H1 (cell line): ENCODE results near the gene SLC39A9. TPM values are rescaled to one million over a fixed set of nuclear protein-coding genes. Genes with fewer than 3 reads are reported as not detected.

Source experiments
- CTCF ChIA-PET: fragments of 300-600 bp; sonication (Branson Sonifier 250); formaldehyde crosslinking; loops from one replicate; lab custom pipeline; 2021; ENCODE audit not compliant: partially characterized antibody; lab: Charles Lee
- POLR2A ChIA-PET: fragments of 300-600 bp; sonication (Branson Sonifier 250); formaldehyde crosslinking; loops from one replicate; lab custom pipeline; 2021; ENCODE audit warnings: inconsistent platforms; ENCODE audit not compliant: partially characterized antibody; lab: Charles Lee
- DNase-seq, 2 experiments: peaks; one replicate each; pipeline versions ENCODE4 v3.0.0 to v3.0.0-alpha.2; 2010 to 2022; ENCODE audit warnings: low spot score in 2 of 2, low read depth in 1 of 2, mixed read lengths in 1 of 2
- FAIRE-seq: peaks from 2 replicates; lab custom pipeline; 2011; peaks lifted over from hg19 to GRCh38; lab: Jason Lieb, UNC
- H2AFZ ChIP-seq: 2 replicates; pipeline ENCODE4 v1.8.1; 2012; ENCODE audit warnings: low read length, inconsistent platforms
- H2AK5ac ChIP-seq: 2 replicates; pipeline ENCODE4 v1.6.1; 2013; ENCODE audit warnings: low read depth, low read length
- H2BK120ac ChIP-seq: replicated peaks from 2 replicates; pipeline ENCODE3; 2013; ENCODE audit warnings: low read depth, low read length, inconsistent platforms
- H2BK12ac ChIP-seq: 2 replicates; pipeline ENCODE4 v1.6.1; 2013; ENCODE audit warnings: low read depth, low read length
- H2BK15ac ChIP-seq: 2 replicates; pipeline ENCODE4 v1.6.1; 2013; ENCODE audit warnings: low read length
- H2BK20ac ChIP-seq: 2 replicates; pipeline ENCODE4 v1.6.1; 2013; ENCODE audit warnings: low read length
- H2BK5ac ChIP-seq: 2 replicates; pipeline ENCODE4 v1.6.1; 2013; ENCODE audit warnings: low read depth, low read length
- H3K14ac ChIP-seq: 2 replicates; pipeline ENCODE4 v1.6.1; 2013; ENCODE audit warnings: inconsistent platforms; ENCODE audit not compliant: insufficient read length
- H3K18ac ChIP-seq: 2 replicates; pipeline ENCODE4 v1.6.1; 2013; ENCODE audit warnings: low read length; ENCODE audit errors: extremely low read depth
- H3K23ac ChIP-seq: 2 replicates; pipeline ENCODE4 v1.6.1; 2013; ENCODE audit warnings: inconsistent platforms; ENCODE audit not compliant: insufficient read length
- H3K23me2 ChIP-seq: 2 replicates; pipeline ENCODE4 v1.6.1; 2013; ENCODE audit warnings: low read depth, low read length
- H3K27ac ChIP-seq: 2 replicates; pipeline ENCODE4 v1.6.1; 2011; ENCODE audit warnings: low read depth, low read length, inconsistent platforms
- H3K27me3 ChIP-seq, 4 experiments: replicated peaks in 1 of 4; 1 replicate in 1 of 4; 2 replicates in 3 of 4; pipeline versions ENCODE4 v1.6.1 to v1.8.1; 2011 to 2013; ENCODE audit warnings: low read length in 3 of 4, mild to moderate bottlenecking in 3 of 4, inconsistent platforms in 2 of 4, mixed read lengths in 2 of 4, moderate library complexity in 1 of 4; ENCODE audit not compliant: control insufficient read depth in 3 of 4, insufficient read depth in 3 of 4; ENCODE audit errors: extremely low read depth in 1 of 4
- H3K36me3 ChIP-seq, 4 experiments: 2 replicates each; pipeline versions ENCODE4 v1.6.1 to v1.8.1; 2011 to 2013; ENCODE audit warnings: mild to moderate bottlenecking in 4 of 4, low read length in 3 of 4, moderate library complexity in 2 of 4, control low read depth in 1 of 4, inconsistent platforms in 1 of 4; ENCODE audit not compliant: insufficient read depth in 4 of 4, control insufficient read depth in 2 of 4
- H3K4ac ChIP-seq: replicated peaks from 2 replicates; pipeline ENCODE3; 2013; ENCODE audit warnings: low read length, low read depth, mixed read lengths, inconsistent platforms; ENCODE audit not compliant: insufficient read length
- H3K4me1 ChIP-seq, 4 experiments: replicated peaks in 1 of 4; 1 replicate in 1 of 4; 2 replicates in 3 of 4; pipeline versions ENCODE4 v1.6.1 to v1.8.1; 2011 to 2013; ENCODE audit warnings: low read length in 3 of 4, inconsistent platforms in 2 of 4, mixed read lengths in 1 of 4; ENCODE audit not compliant: insufficient read depth in 4 of 4, control insufficient read depth in 3 of 4
- H3K4me2 ChIP-seq, 2 experiments: 2 replicates each; pipeline versions ENCODE4 v1.6.1 to v1.8.1; 2011 to 2013; ENCODE audit warnings: low read depth in 2 of 2, low read length in 2 of 2, control low read depth in 1 of 2, inconsistent platforms in 1 of 2, mild to moderate bottlenecking in 1 of 2; ENCODE audit not compliant: insufficient read depth in 1 of 2
- H3K4me3 ChIP-seq, 4 experiments: fragments of 200-600, 300-600 bp in 1 of 4; sonication (generic), shearing (Covaris generic), sonication (Bioruptor Twin) in 1 of 4; 2 replicates each; pipeline versions ENCODE4 v1.5.1 to v1.8.1; 2011 to 2016; ENCODE audit warnings: low read length in 4 of 4, low read depth in 3 of 4, control low read depth in 2 of 4, inconsistent platforms in 2 of 4, mild to moderate bottlenecking in 2 of 4, mixed read lengths in 1 of 4, moderate library complexity in 1 of 4; ENCODE audit not compliant: insufficient read depth in 2 of 4; ENCODE audit errors: extremely low read depth in 1 of 4
- H3K56ac ChIP-seq: replicated peaks from 2 replicates; pipeline ENCODE3; 2013; ENCODE audit warnings: low read depth, mild to moderate bottlenecking, mixed read lengths, low read length, inconsistent platforms; ENCODE audit not compliant: insufficient read length
- H3K79me1 ChIP-seq: 2 replicates; pipeline ENCODE4 v1.6.1; 2013; ENCODE audit warnings: low read depth, low read length, control low read depth
- H3K79me2 ChIP-seq, 2 experiments: 2 replicates each; pipeline versions ENCODE4 v1.6.1 to v1.8.1; 2012 to 2013; ENCODE audit warnings: low read length in 2 of 2, mild to moderate bottlenecking in 2 of 2, inconsistent platforms in 1 of 2; ENCODE audit not compliant: insufficient read depth in 2 of 2, control insufficient read depth in 1 of 2
- H3K9ac ChIP-seq, 4 experiments: replicated peaks in 1 of 4; 1 replicate in 1 of 4; 2 replicates in 3 of 4; pipeline versions ENCODE4 v1.6.1 to v1.8.1; 2011 to 2013; ENCODE audit warnings: low read depth in 3 of 4, low read length in 3 of 4, control low read depth in 2 of 4, mild to moderate bottlenecking in 2 of 4, moderate library complexity in 2 of 4, inconsistent platforms in 1 of 4; ENCODE audit errors: extremely low read depth in 1 of 4
- H3K9me3 ChIP-seq, 2 experiments: 2 replicates each; pipeline versions ENCODE4 v1.6.1 to v1.8.1; 2012 to 2013; ENCODE audit warnings: mild to moderate bottlenecking in 2 of 2, moderate library complexity in 2 of 2, control low read depth in 1 of 2, inconsistent platforms in 1 of 2, low read depth in 1 of 2, low read length in 1 of 2, mixed read lengths in 1 of 2; ENCODE audit not compliant: insufficient read depth in 2 of 2
- H4K20me1 ChIP-seq, 2 experiments: replicated peaks in 1 of 2; 2 replicates each; pipeline versions ENCODE3 to v1.8.1; 2011 to 2013; ENCODE audit warnings: inconsistent platforms in 2 of 2, low read length in 2 of 2, mild to moderate bottlenecking in 1 of 2; ENCODE audit not compliant: insufficient read depth in 2 of 2, control insufficient read depth in 1 of 2
- H4K5ac ChIP-seq: 2 replicates; pipeline ENCODE4 v1.6.1; 2013; ENCODE audit warnings: low read length, low read depth, mixed read lengths, inconsistent platforms; ENCODE audit not compliant: insufficient read length
- H4K8ac ChIP-seq: 2 replicates; pipeline ENCODE4 v1.8.0; 2013; ENCODE audit warnings: mild to moderate bottlenecking, moderate library complexity, low read length, inconsistent platforms; ENCODE audit not compliant: insufficient read depth; ENCODE audit errors: extremely low read depth
- H4K91ac ChIP-seq: replicated peaks from 2 replicates; pipeline ENCODE3; 2013; ENCODE audit warnings: low read length, mixed read lengths, inconsistent platforms; ENCODE audit not compliant: insufficient read length
- EGR1 ChIP-seq: IDR thresholded peaks from 2 replicates; pipeline ENCODE4 v1.6.1; 2011; ENCODE audit warnings: low read depth, low read length, borderline replicate concordance
- POU5F1 ChIP-seq: IDR thresholded peaks from 2 replicates; pipeline ENCODE4 v1.6.1; 2011; ENCODE audit warnings: low read depth, mild to moderate bottlenecking, low read length, moderate library complexity
- RFX5 ChIP-seq: IDR thresholded peaks from 2 replicates; pipeline ENCODE4 v1.6.1; 2011; ENCODE audit warnings: low read depth, low read length, improper control_type of control experiment, borderline replicate concordance
- TAF7 ChIP-seq: optimal IDR thresholded peaks from 2 replicates; pipeline ENCODE3; 2011; ENCODE audit warnings: low read depth, mild to moderate bottlenecking, inconsistent platforms, low read length, moderate library complexity, borderline replicate concordance
- WGBS, 2 experiments: shearing (Covaris generic) in 1 of 2; methylation state at CpG; one replicate each; pipeline versions ENCODE4 v1.1.6 to v1.1.7; 2013 to 2015; ENCODE audit warnings: low lambda C conversion rate in 2 of 2, mixed read lengths in 2 of 2, inconsistent platforms in 1 of 2, low coverage in 1 of 2, missing lambda C conversion rate in 1 of 2; ENCODE audit not compliant: insufficient replicate concordance in 2 of 2, insufficient coverage in 1 of 2, insufficient read length in 1 of 2; ENCODE audit errors: extremely low coverage in 1 of 2, missing lambda C conversion rate in 1 of 2; 5-methylcytosine and 5-hydroxymethylcytosine counted together
- polyA plus RNA-seq, 7 experiments: library from polyadenylated mRNA; depleted of rRNA in 3 of 7; stranded (reverse) in 5 of 7; unstranded in 2 of 7; fragments of >200 nt in 5 of 7; fragments of 200-250 nt in 2 of 7; gene quantifications; 1 replicate in 5 of 7; 2 replicates in 1 of 7; 4 replicates in 1 of 7; pipeline versions ENCODE4 v1.2.1 to v1.2.3, GENCODE V29; 2011 to 2013; ENCODE audit warnings: missing spikeins in 2 of 7, mixed read lengths in 2 of 7
- total RNA-seq: library from RNA; stranded (reverse); fragmentation: NEBNext Ultra II Directional; extraction: Animal tissue kit (Norgen Biotek cat#: 25700); gene quantifications from 2 replicates; pipeline ENCODE4 v1.2.1, GENCODE V29; 2021

SLC39A9 gene
- total and polyA plus RNA-seq, 2 of the 8 experiments (the other 6 are each of a cell fraction or from before 2014, with no cell fraction given): 31.0 to 44.2 TPM

- no peaks in the 10 kb centered on the region for H3K79me1 ChIP-seq
- H3K9ac ChIP-seq: no peak overlapping the region
- no peak overlapping the region for H4K5ac ChIP-seq
- no peak for DNase-seq
- no peak overlapping the region for H3K14ac ChIP-seq
- H3K27me3 ChIP-seq: no peaks in the 10 kb centered on the region
- no peak overlapping the region for H3K4me3 ChIP-seq
- H3K18ac ChIP-seq: no peak overlapping the region
- H3K27ac ChIP-seq: no peak overlapping the region
- no peak overlapping the region for H4K91ac ChIP-seq
- no peaks in the 10 kb centered on the region for H3K4me1 ChIP-seq
- H2AFZ ChIP-seq: no peak overlapping the region
- H3K79me2 ChIP-seq: no peaks in the 10 kb centered on the region
- no peak overlapping the region for H2BK120ac ChIP-seq
- 95% methylated on average over 3 of the region's 3 CpGs; no CpG with 5 or more reads in 1 of the 2 experiments for WGBS, 2 experiments
- H2BK5ac ChIP-seq: no peak overlapping the region
- H4K20me1 ChIP-seq: no peaks in the 10 kb centered on the region
- H3K23me2 ChIP-seq: no peaks in the 10 kb centered on the region
- no peak overlapping the region for H2BK12ac ChIP-seq
- no peak overlapping the region for H3K4me2 ChIP-seq
- POLR2A ChIA-PET: interaction anchor here (0.6 to 0.7 kb wide), 2 partner anchors 74 to 1054 kb away, joined by 3 to 4 read pairs; no protein-coding TSS in a partner anchor
- no peak for FAIRE-seq
- H2AK5ac ChIP-seq: no peak overlapping the region
- CTCF ChIA-PET: interaction anchor here (0.8 to 1.4 kb wide), 4 partner anchors 12 to 229 kb away, joined by 3 read pairs; partner anchors contain the start of gene CCDC177
- H3K56ac ChIP-seq: no peak overlapping the region
- H3K36me3 ChIP-seq: no peaks in the 10 kb centered on the region
- no peak overlapping the region for H3K4ac ChIP-seq
- TF ChIP-seq TAF7: no peak
- no peak for TF ChIP-seq POU5F1
- no peak for TF ChIP-seq RFX5
- no peak for TF ChIP-seq EGR1
- TF ChIP-seq, all 59 proteins: peak for 0
- no peak overlapping the region for H2BK20ac ChIP-seq
- H3K9me3 ChIP-seq: no peaks in the 10 kb centered on the region
- H3K23ac ChIP-seq: no peak overlapping the region
- H4K8ac ChIP-seq: no peak overlapping the region
- H2BK15ac ChIP-seq: no peak overlapping the region
These were observed 72.9 kb downstream of the SLC39A9 start for GRCh38 chr14:69471436-69471835.
